CD4-positive, alpha-beta memory T cell (primary cell): ENCODE data around the gene ECE2. TPM values are rescaled to one million over a fixed set of nuclear protein-coding genes. Genes with fewer than 3 reads are reported as not detected.
"Not testable (repeated sequence)": the region's sequence is repeated elsewhere in the genome, so short reads cannot be mapped to it uniquely, and the experiment has no call there.

Experiments
- CTCF ChIA-PET: fragments of 350-600 bp; sonication (Branson Sonifier 250); formaldehyde crosslinking; loops from one replicate; lab custom pipeline; 2021; ENCODE audit warnings: inconsistent platforms; ENCODE audit not compliant: partially characterized antibody; lab: Charles Lee
- POLR2A ChIA-PET: fragments of 350-600 bp; sonication (Branson Sonifier 250); formaldehyde crosslinking; loops from one replicate; lab custom pipeline; 2021; ENCODE audit not compliant: partially characterized antibody; lab: Charles Lee
- DNase-seq, 5 donors: peaks; one replicate each; pipeline versions ENCODE4 v3.0.0 to v3.0.0-alpha.2; 2020 to 2022; ENCODE audit warnings: mixed read lengths in 1 of 5
- H3K27ac ChIP-seq: one replicate; pipeline ENCODE4 v1.7.0; 2013; ENCODE audit warnings: low read depth, low read length
- H3K27me3 ChIP-seq: 2 replicates; pipeline ENCODE4 v1.7.0; 2013; ENCODE audit warnings: mild to moderate bottlenecking, low read length, moderate library complexity; ENCODE audit not compliant: insufficient read depth
- H3K36me3 ChIP-seq: 2 replicates; pipeline ENCODE4 v1.7.0; 2013; ENCODE audit warnings: mild to moderate bottlenecking, low read length, moderate library complexity; ENCODE audit not compliant: insufficient read depth
- H3K4me1 ChIP-seq: 2 replicates; pipeline ENCODE4 v1.7.0; 2013; ENCODE audit warnings: mild to moderate bottlenecking, low read length, moderate library complexity; ENCODE audit not compliant: insufficient read depth
- H3K4me3 ChIP-seq, 2 donors: one replicate each; pipeline ENCODE4 v1.7.0; 2013; ENCODE audit warnings: low read length in 2 of 2, mild to moderate bottlenecking in 1 of 2
- H3K9me3 ChIP-seq, 2 donors: one replicate each; pipeline ENCODE4 v1.7.0; 2013; ENCODE audit warnings: low read length in 2 of 2, control low read depth in 1 of 2; ENCODE audit not compliant: control insufficient read depth in 1 of 2
- H3K27ac Mint-ChIP-seq, 7 donors: one replicate each; pipeline ENCODE4 v1.8.0; 2020 to 2021; ENCODE audit warnings: mixed read lengths in 7 of 7, mild to moderate bottlenecking in 6 of 7, inconsistent platforms in 3 of 7, moderate library complexity in 3 of 7
- H3K27me3 Mint-ChIP-seq, 2 donors: one replicate each; pipeline ENCODE4 v1.8.0; 2020 to 2021; ENCODE audit warnings: mixed read lengths in 2 of 2
- H3K36me3 Mint-ChIP-seq, 2 donors: one replicate each; pipeline ENCODE4 v1.8.0; 2020 to 2021; ENCODE audit warnings: mixed read lengths in 2 of 2, inconsistent platforms in 1 of 2, mild to moderate bottlenecking in 1 of 2
- H3K4me1 Mint-ChIP-seq, 4 donors: one replicate each; pipeline ENCODE4 v1.8.0; 2020 to 2021; ENCODE audit warnings: mixed read lengths in 4 of 4, mild to moderate bottlenecking in 1 of 4
- H3K4me3 Mint-ChIP-seq, 8 donors: one replicate each; pipeline ENCODE4 v1.8.0; 2020 to 2021; ENCODE audit warnings: mixed read lengths in 8 of 8, mild to moderate bottlenecking in 7 of 8, moderate library complexity in 6 of 8, inconsistent platforms in 3 of 8
- H3K9me3 Mint-ChIP-seq, 8 donors: one replicate each; pipeline ENCODE4 v1.8.0; 2020 to 2021; ENCODE audit warnings: mixed read lengths in 8 of 8, mild to moderate bottlenecking in 5 of 8, inconsistent platforms in 3 of 8, moderate library complexity in 1 of 8
- intact Hi-C: fragments of 100-400 bp; cut with micrococcal nuclease; formaldehyde crosslinking; loops from one replicate; pipeline ENCODE4 v1.15.1; 2023
- microRNA-seq: library from miRNA; unstranded; fragments of <30 nt; microRNA quantifications from one replicate; pipeline ENCODE4 v1.2.0, GENCODE V29; 2021; ENCODE audit warnings: borderline replicate concordance, borderline number of aligned reads, borderline microRNAs expressed, mixed read lengths
- polyA plus RNA-seq, 2 donors: library from polyadenylated mRNA; unstranded; fragments of 300-500 nt; fragmentation: Illumina TruSeq; gene quantifications; one replicate each; pipeline ENCODE4 v1.2.3, GENCODE V29; 2021
- total RNA-seq, 2 experiments: library from RNA; stranded (reverse); gene quantifications; one replicate each; pipeline ENCODE4 v1.2.3, GENCODE V29; 2021

Gene ECE2
- total and polyA plus RNA-seq, 4 experiments from 2014 or later = not detected

GRCh38 chr3:184337981-184338380 is 62.2 kb downstream of the ECE2 start:
- intact Hi-C loops = no loop called here
- CTCF ChIA-PET = interaction anchor here (1.0 to 1.5 kb wide), 3 partner anchors 16 to 202 kb away, joined by 3 to 5 read pairs (median 3); no protein-coding TSS in a partner anchor
- peak overlapping the region; percentile 4 to 99 (median 57) for H3K27ac Mint-ChIP-seq
- POLR2A ChIA-PET = interaction anchor here (1.1 to 2.7 kb wide), 4 partner anchors 11 to 25 kb away, joined by 3 to 10 read pairs (median 3); partner anchors contain the start of genes CLCN2 and POLR2H
- H3K4me3 Mint-ChIP-seq = peak overlapping the region; percentile 10 to 89 (median 42)
- H3K27me3 Mint-ChIP-seq = no peaks in the 10 kb centered on the region
- no peak overlapping the region for H3K4me3 ChIP-seq
- no peaks in the 10 kb centered on the region for H3K9me3 Mint-ChIP-seq
- no peak overlapping the region for H3K27ac ChIP-seq
- H3K36me3 Mint-ChIP-seq = peaks cover 16 to 29% of the 10 kb centered on the region in 2 donors
- H3K27me3 ChIP-seq = no peaks in the 10 kb centered on the region
- H3K9me3 ChIP-seq = no peaks in the 10 kb centered on the region
- H3K36me3 ChIP-seq = peaks cover 13% of the 10 kb centered on the region
- DNase-seq = no peak
- H3K4me1 ChIP-seq = peaks cover 20% of the 10 kb centered on the region
- peaks cover 22 to 55% (median 26%) of the 10 kb centered on the region in 4 donors for H3K4me1 Mint-ChIP-seq

GRCh38 chr3:184338511-184338945 is 62.7 kb downstream of the ECE2 start:
- Mint-ChIP-seq H3K27ac (peak overlapping the region in 1 of 7 donors; percentile 22), H3K27me3 (no peaks in the 10 kb centered on the region), H3K4me3 (peak overlapping the region in 3 of 8 donors; percentile 22 to 47 (median 41)), H3K36me3 (peaks cover 13 to 27% of the 10 kb centered on the region in 2 donors), H3K4me1 (peaks cover 22 to 53% (median 26%) of the 10 kb centered on the region in 4 donors), H3K9me3 (no peaks in the 10 kb centered on the region)
- H3K27ac ChIP-seq = no peak overlapping the region
- peak in 2 of 5 donors; percentile 11 to 52 for DNase-seq
- H3K4me1 ChIP-seq = peaks cover 20% of the 10 kb centered on the region
- H3K36me3 ChIP-seq = peaks cover 7% of the 10 kb centered on the region
- intact Hi-C loops = no loop called here
- ChIA-PET POLR2A (interaction anchor here (1.0 to 2.7 kb wide), 2 partner anchors 23 to 24 kb away, joined by 3 to 10 read pairs; partner anchors contain the start of genes CLCN2 and POLR2H), CTCF (interaction anchor here (1.0 to 1.5 kb wide), 3 partner anchors 36 to 202 kb away, joined by 3 to 5 read pairs (median 3); no protein-coding TSS in a partner anchor)
- no peaks in the 10 kb centered on the region for H3K9me3 ChIP-seq
- H3K27me3 ChIP-seq = no peaks in the 10 kb centered on the region
- no peak overlapping the region for H3K4me3 ChIP-seq

- intact Hi-C loops = no loop called here
- H3K27ac Mint-ChIP-seq = peak overlapping the region in 2 of 7 donors; percentile 9 to 43
Measured at GRCh38 chr3:184339001-184339400, 63.2 kb downstream of the ECE2 start.

GRCh38 chr3:184339451-184340135 is 63.8 kb downstream of the ECE2 start:
- H3K27me3 Mint-ChIP-seq, H3K9me3 Mint-ChIP-seq, H3K4me3 ChIP-seq, H3K27ac Mint-ChIP-seq, H3K27me3 ChIP-seq, intact Hi-C loops, DNase-seq, H3K4me3 Mint-ChIP-seq, H3K36me3 ChIP-seq, H3K27ac ChIP-seq, H3K9me3 ChIP-seq: not testable (repeated sequence)
- peaks cover 20% of the 10 kb centered on the region for H3K4me1 ChIP-seq
- POLR2A ChIA-PET = interaction anchor here (1.0 kb wide), 1 partner anchor 23 kb away, joined by 3 read pairs; no protein-coding TSS in a partner anchor
- peaks cover 5 to 16% of the 10 kb centered on the region in 2 donors for H3K36me3 Mint-ChIP-seq
- peaks cover 16 to 43% (median 26%) of the 10 kb centered on the region in 4 donors for H3K4me1 Mint-ChIP-seq
- CTCF ChIA-PET = interaction anchor here (1.0 kb wide), 1 partner anchor 37 kb away, joined by 3 read pairs; no protein-coding TSS in a partner anchor

More at GRCh38 chr3:184339001-184339400, 63.2 kb downstream of the ECE2 start:
- Mint-ChIP-seq H3K4me3 (peak overlapping the region in 1 of 8 donors; percentile 51), H3K4me1 (peaks cover 22 to 48% (median 26%) of the 10 kb centered on the region in 4 donors), H3K9me3 (no peaks in the 10 kb centered on the region), H3K27me3 (no peaks in the 10 kb centered on the region), H3K36me3 (peaks cover 11 to 22% of the 10 kb centered on the region in 2 donors)
- H3K4me3 ChIP-seq = no peak overlapping the region
- peaks cover 20% of the 10 kb centered on the region for H3K4me1 ChIP-seq
- no peaks in the 10 kb centered on the region for H3K9me3 ChIP-seq
- H3K36me3 ChIP-seq = peaks cover 3% of the 10 kb centered on the region
- H3K27ac ChIP-seq = no peak overlapping the region
- no peak for DNase-seq
- H3K27me3 ChIP-seq = no peaks in the 10 kb centered on the region
- POLR2A ChIA-PET = interaction anchor here (1.0 kb wide), 1 partner anchor 24 kb away, joined by 3 read pairs; no protein-coding TSS in a partner anchor
- CTCF ChIA-PET = interaction anchor here (1.0 to 1.5 kb wide), 3 partner anchors 37 to 201 kb away, joined by 3 to 5 read pairs (median 3); no protein-coding TSS in a partner anchor

GRCh38 chr3:184341925-184342324 is 66.1 kb downstream of the ECE2 start:
- H3K27ac Mint-ChIP-seq = peak overlapping the region in 2 of 7 donors; percentile 72 to 76
- H3K9me3 Mint-ChIP-seq = no peaks in the 10 kb centered on the region
- ChIA-PET POLR2A (no interaction called here), CTCF (no interaction called here)
- Histone ChIP-seq H3K27ac (no peak overlapping the region), H3K9me3 (no peaks in the 10 kb centered on the region), H3K4me1 (peaks cover 6% of the 10 kb centered on the region), H3K4me3 (no peak overlapping the region), H3K27me3 (no peaks in the 10 kb centered on the region), H3K36me3 (peaks cover 3% of the 10 kb centered on the region)
- H3K27me3 Mint-ChIP-seq = no peaks in the 10 kb centered on the region
- intact Hi-C loops = no loop called here
- no peak overlapping the region for H3K4me3 Mint-ChIP-seq
- DNase-seq = no peak
- peaks cover 4 to 13% of the 10 kb centered on the region in 2 donors for H3K36me3 Mint-ChIP-seq
- H3K4me1 Mint-ChIP-seq = peaks cover 9 to 30% (median 17%) of the 10 kb centered on the region in 4 donors

Small RNAs within 50 kb of the gene (microRNA-seq; reads per million reads assigned to microRNA genes)
- gene MIR1224 = not detected

Other genes with a start within 250 kb of the ECE2 start
- gene HTR3D, start 244.3 kb upstream of the ECE2 start, total RNA-seq = not detected
- gene HTR3D, start 244.3 kb upstream of the ECE2 start, polyA plus RNA-seq = not detected
- gene HTR3C, start 223.0 kb upstream of the ECE2 start, total RNA-seq = not detected
- not detected for gene HTR3C, start 223.0 kb upstream of the ECE2 start, polyA plus RNA-seq
- not detected for gene HTR3E, start 179.0 kb upstream of the ECE2 start, total RNA-seq
- gene HTR3E, start 179.0 kb upstream of the ECE2 start, polyA plus RNA-seq = not detected
- 10 to 100 TPM; 82.3 to 87.6 TPM for gene EIF2B5, start 140.7 kb upstream of the ECE2 start, total RNA-seq
- gene EIF2B5, start 140.7 kb upstream of the ECE2 start, polyA plus RNA-seq = 10 to 100 TPM; 59.6 to 69.4 TPM
- 10 to 100 TPM; 43.3 to 46.4 TPM for gene DVL3, start 120.6 kb upstream of the ECE2 start, total RNA-seq
- 10 to 100 TPM in 1 of 2 donors, 1 to 10 TPM in 1; 3.0 to 14.1 TPM for gene DVL3, start 120.6 kb upstream of the ECE2 start, polyA plus RNA-seq
- gene AP2M1, start 101.2 kb upstream of the ECE2 start, total RNA-seq = 100 to 1,000 TPM; 206 to 208 TPM
- gene AP2M1, start 101.2 kb upstream of the ECE2 start, polyA plus RNA-seq = 100 to 1,000 TPM; 254 to 312 TPM
- 100 to 1,000 TPM; 122 to 124 TPM for gene ABCF3, start 89.8 kb upstream of the ECE2 start, total RNA-seq
- 10 to 100 TPM; 32.0 to 55.1 TPM for gene ABCF3, start 89.8 kb upstream of the ECE2 start, polyA plus RNA-seq
- gene VWA5B2, start 46.4 kb upstream of the ECE2 start, total RNA-seq = not detected
- under 1 TPM in 1 of 2 donors, not detected in 1; 0.38 TPM for gene VWA5B2, start 46.4 kb upstream of the ECE2 start, polyA plus RNA-seq
- 10 to 100 TPM; 37.5 to 40.6 TPM for gene ALG3, start 27.1 kb upstream of the ECE2 start, total RNA-seq
- 10 to 100 TPM; 56.5 to 67.8 TPM for gene ALG3, start 27.1 kb upstream of the ECE2 start, polyA plus RNA-seq
- gene EEF1AKMT4, start 26.4 kb upstream of the ECE2 start, total RNA-seq = 1 to 10 TPM; 1.7 to 2.1 TPM
- 1 to 10 TPM; 3.8 to 4.6 TPM for gene EEF1AKMT4, start 26.4 kb upstream of the ECE2 start, polyA plus RNA-seq
- under 1 TPM in 1 of 2 experiments, not detected in 1; 0.25 TPM for gene CAMK2N2, start 14.5 kb upstream of the ECE2 start, total RNA-seq
- gene CAMK2N2, start 14.5 kb upstream of the ECE2 start, polyA plus RNA-seq = not detected
- gene PSMD2, start 23.2 kb downstream of the ECE2 start, total RNA-seq = 100 to 1,000 TPM; 148 to 154 TPM
- gene PSMD2, start 23.2 kb downstream of the ECE2 start, polyA plus RNA-seq = 100 to 1,000 TPM; 195 to 298 TPM
- 100 to 1,000 TPM; 236 to 246 TPM for gene EIF4G1, start 38.6 kb downstream of the ECE2 start, total RNA-seq
- 10 to 100 TPM in 1 of 2 donors, 1 to 10 TPM in 1; 3.6 to 51.1 TPM for gene EIF4G1, start 38.6 kb downstream of the ECE2 start, polyA plus RNA-seq
- gene FAM131A, start 61.6 kb downstream of the ECE2 start, total RNA-seq = 1 to 10 TPM; 9.0 to 10.0 TPM
- 1 to 10 TPM; 1.1 to 1.6 TPM for gene FAM131A, start 61.6 kb downstream of the ECE2 start, polyA plus RNA-seq
- gene CLCN2, start 85.6 kb downstream of the ECE2 start, total RNA-seq = 1 to 10 TPM; 3.8 to 5.4 TPM
- gene CLCN2, start 85.6 kb downstream of the ECE2 start, polyA plus RNA-seq = under 1 TPM; 0.24 to 0.29 TPM
- 10 to 100 TPM; 61.3 to 66.1 TPM for gene POLR2H, start 85.7 kb downstream of the ECE2 start, total RNA-seq
- gene POLR2H, start 85.7 kb downstream of the ECE2 start, polyA plus RNA-seq = 10 to 100 TPM; 56.6 to 58.8 TPM
- gene THPO, start 102.2 kb downstream of the ECE2 start, total RNA-seq = not detected
- not detected for gene THPO, start 102.2 kb downstream of the ECE2 start, polyA plus RNA-seq
- not detected for gene CHRD, start 104.0 kb downstream of the ECE2 start, total RNA-seq
- gene CHRD, start 104.0 kb downstream of the ECE2 start, polyA plus RNA-seq = not detected